ENCODE data around the gene N4BP2L1. TPM values are rescaled to one million over a fixed set of nuclear protein-coding genes. Genes with fewer than 3 reads are reported as not detected.

Gene N4BP2L1
- total and polyA plus RNA-seq, 12 donors: 6.7 to 23.5 (median 10.6) TPM

GRCh38 chr13:32474999-32475792, 47.3 kb upstream of the N4BP2L1 start:
- Histone ChIP-seq H3K36me3 (replicated peaks in 1 of 2) (no peaks in the 10 kb centered on the region), H3K9me3 (replicated peaks in 1 of 3) (no peaks in the 10 kb centered on the region), H3K27me3 (no peaks in the 10 kb centered on the region), H3K4me1 (replicated peaks in 1 of 2) (no peaks in the 10 kb centered on the region), H3K4me3 (no peak overlapping the region), H3K27ac (no peak overlapping the region)
- no peak for TF ChIP-seq CTCF (IDR thresholded peaks at IDR 0.05)
- 75 to 78% (median 76%) methylated on average over 10 of the region's 10 CpGs for WGBS, 4 donors
- intact Hi-C loops (cut with DNase I): no loop called here
- DNase-seq: no peak

- no peak overlapping the region for H3K4me3 ChIP-seq
- no peaks in the 10 kb centered on the region for H3K36me3 ChIP-seq (replicated peaks in 1 of 2)
- TF ChIP-seq CTCF (IDR thresholded peaks at IDR 0.05): no peak
- no peak for TF ChIP-seq POLR2A (IDR thresholded peaks at IDR 0.05)
- 85 to 96% (median 87%) methylated on average over 1 of the region's 1 CpG for WGBS, 4 donors
- no peaks in the 10 kb centered on the region for H3K27me3 ChIP-seq
- H3K4me1 ChIP-seq (replicated peaks in 1 of 2): no peaks in the 10 kb centered on the region
- DNase-seq: no peak
- no peaks in the 10 kb centered on the region for H3K9me3 ChIP-seq (replicated peaks in 1 of 3)
- intact Hi-C loops (cut with DNase I): no loop called here
- no peak overlapping the region for H3K27ac ChIP-seq
These were observed 45.7 kb upstream of the N4BP2L1 start for GRCh38 chr13:32473650-32474049.

GRCh38 chr13:32472194-32472621, 44.3 kb upstream of the N4BP2L1 start:
- Histone ChIP-seq H3K4me1 (replicated peaks in 1 of 2) (no peaks in the 10 kb centered on the region), H3K9me3 (replicated peaks in 1 of 3) (no peaks in the 10 kb centered on the region), H3K4me3 (no peak overlapping the region), H3K27ac (peak overlapping the region in 1 of 5 donors; percentile 39), H3K36me3 (replicated peaks in 1 of 2) (no peaks in the 10 kb centered on the region), H3K27me3 (no peaks in the 10 kb centered on the region)
- intact Hi-C loops (cut with DNase I): no loop called here
- no peak for DNase-seq
- WGBS, 4 donors: 62 to 74% (median 69%) methylated on average over 3 of the region's 3 CpGs
- TF ChIP-seq CTCF (IDR thresholded peaks at IDR 0.05) (no peak), POLR2A (IDR thresholded peaks at IDR 0.05) (no peak)

GRCh38 chr13:32471187-32471922, 43.4 kb upstream of the N4BP2L1 start:
- no peak overlapping the region for H3K27ac ChIP-seq
- TF ChIP-seq POLR2A (IDR thresholded peaks at IDR 0.05): no peak
- no peak for TF ChIP-seq CTCF (IDR thresholded peaks at IDR 0.05)
- DNase-seq: no peak
- intact Hi-C loops (cut with DNase I): no loop called here
- WGBS, 4 donors: 74 to 79% (median 77%) methylated on average over 12 of the region's 12 CpGs
- H3K36me3 ChIP-seq (replicated peaks in 1 of 2): no peaks in the 10 kb centered on the region
- H3K4me3 ChIP-seq: no peak overlapping the region
- H3K9me3 ChIP-seq (replicated peaks in 1 of 3): no peaks in the 10 kb centered on the region
- no peaks in the 10 kb centered on the region for H3K4me1 ChIP-seq (replicated peaks in 1 of 2)
- H3K27me3 ChIP-seq: no peaks in the 10 kb centered on the region

Data from adrenal gland (tissue), 12 donors.